Measurements from ENCODE around the gene ABCD4.

DNA sequence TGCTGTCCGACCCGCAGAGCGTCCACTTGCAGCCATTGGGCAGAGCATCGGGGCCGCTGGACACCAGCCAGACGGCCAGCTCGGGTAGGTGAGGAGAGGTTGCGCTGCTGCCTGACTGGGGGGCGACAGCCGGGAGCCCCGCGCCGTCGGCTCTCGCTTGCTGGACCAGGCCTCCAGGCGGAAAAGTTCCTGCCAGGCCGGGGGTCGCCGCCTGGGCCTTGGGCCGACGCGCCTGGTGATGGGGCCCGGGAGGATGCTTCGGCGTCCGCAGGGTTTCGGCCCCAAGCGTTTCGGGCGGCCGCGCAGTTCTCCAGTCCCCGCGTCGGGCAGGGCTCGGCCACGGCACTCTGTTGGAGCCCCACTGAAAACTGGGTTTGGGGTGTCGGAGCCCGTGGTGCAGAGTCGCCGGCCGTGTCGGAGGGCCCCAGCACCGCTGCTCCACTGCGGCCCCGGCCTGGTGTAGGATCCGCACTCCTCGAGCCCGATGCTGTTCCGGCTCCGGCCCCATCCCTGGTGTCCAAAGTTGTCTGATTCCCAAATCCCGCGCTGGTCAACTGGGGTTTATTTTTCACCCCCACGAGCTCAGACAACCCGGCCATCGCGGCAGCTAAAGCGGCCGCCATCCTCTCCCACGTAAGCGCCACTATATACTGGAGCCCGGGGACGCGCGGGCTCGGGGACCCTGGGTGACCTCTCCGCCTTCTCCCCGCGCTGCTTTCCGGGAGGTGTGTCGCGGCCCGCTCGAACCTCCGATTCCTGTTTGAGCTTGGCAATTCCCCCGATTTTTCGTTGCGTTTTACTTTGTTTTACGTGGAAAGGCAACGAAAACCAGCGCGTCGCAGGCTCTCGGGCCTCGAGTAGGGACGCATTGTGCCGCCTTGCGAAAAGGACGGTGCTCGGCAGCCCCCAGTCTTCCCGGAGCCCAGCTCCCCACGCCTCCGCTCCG lies 62.6 kb downstream of the ABCD4 start:
- TF ChIP-seq, protein P1, sequence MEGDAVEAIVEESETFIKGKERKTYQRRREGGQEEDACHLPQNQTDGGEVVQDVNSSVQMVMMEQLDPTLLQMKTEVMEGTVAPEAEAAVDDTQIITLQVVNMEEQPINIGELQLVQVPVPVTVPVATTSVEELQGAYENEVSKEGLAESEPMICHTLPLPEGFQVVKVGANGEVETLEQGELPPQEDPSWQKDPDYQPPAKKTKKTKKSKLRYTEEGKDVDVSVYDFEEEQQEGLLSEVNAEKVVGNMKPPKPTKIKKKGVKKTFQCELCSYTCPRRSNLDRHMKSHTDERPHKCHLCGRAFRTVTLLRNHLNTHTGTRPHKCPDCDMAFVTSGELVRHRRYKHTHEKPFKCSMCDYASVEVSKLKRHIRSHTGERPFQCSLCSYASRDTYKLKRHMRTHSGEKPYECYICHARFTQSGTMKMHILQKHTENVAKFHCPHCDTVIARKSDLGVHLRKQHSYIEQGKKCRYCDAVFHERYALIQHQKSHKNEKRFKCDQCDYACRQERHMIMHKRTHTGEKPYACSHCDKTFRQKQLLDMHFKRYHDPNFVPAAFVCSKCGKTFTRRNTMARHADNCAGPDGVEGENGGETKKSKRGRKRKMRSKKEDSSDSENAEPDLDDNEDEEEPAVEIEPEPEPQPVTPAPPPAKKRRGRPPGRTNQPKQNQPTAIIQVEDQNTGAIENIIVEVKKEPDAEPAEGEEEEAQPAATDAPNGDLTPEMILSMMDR (IDR thresholded peaks at IDR 0.05; ENCODE audit: extremely low read depth in 1 of 2, insufficient read depth in 1 of 2, low read depth in 1 of 2, low read length in 2 of 2), result no peak
- TF ChIP-seq POLR2A (IDR thresholded peaks at IDR 0.05; ENCODE audit: low read depth, low read length), result no peak
